22Rv1 (cell line): Measurements from ENCODE around the gene KDM2A.
"Not testable (repeated sequence)": the region's sequence is repeated elsewhere in the genome, so short reads cannot be mapped to it uniquely, and the experiment has no call there.

Source experiments
- H3K27ac ChIP-seq: fragments of 450-650 bp; 2 replicates; pipeline ENCODE4 v1.5.1; 2017
- ZFX ChIP-seq: fragments of 450-650 bp; IDR thresholded peaks from 2 replicates; pipeline ENCODE4 v1.6.1; 2017; ENCODE audit warnings: antibody characterized with exemption, borderline replicate concordance
- TF ChIP-seq, protein P1 (sequence below): fragments of 450-650 bp; IDR thresholded peaks from 2 replicates; pipeline ENCODE4 v1.5.1; 2017; ENCODE audit warnings: mild to moderate bottlenecking

Gene KDM2A

DNA sequence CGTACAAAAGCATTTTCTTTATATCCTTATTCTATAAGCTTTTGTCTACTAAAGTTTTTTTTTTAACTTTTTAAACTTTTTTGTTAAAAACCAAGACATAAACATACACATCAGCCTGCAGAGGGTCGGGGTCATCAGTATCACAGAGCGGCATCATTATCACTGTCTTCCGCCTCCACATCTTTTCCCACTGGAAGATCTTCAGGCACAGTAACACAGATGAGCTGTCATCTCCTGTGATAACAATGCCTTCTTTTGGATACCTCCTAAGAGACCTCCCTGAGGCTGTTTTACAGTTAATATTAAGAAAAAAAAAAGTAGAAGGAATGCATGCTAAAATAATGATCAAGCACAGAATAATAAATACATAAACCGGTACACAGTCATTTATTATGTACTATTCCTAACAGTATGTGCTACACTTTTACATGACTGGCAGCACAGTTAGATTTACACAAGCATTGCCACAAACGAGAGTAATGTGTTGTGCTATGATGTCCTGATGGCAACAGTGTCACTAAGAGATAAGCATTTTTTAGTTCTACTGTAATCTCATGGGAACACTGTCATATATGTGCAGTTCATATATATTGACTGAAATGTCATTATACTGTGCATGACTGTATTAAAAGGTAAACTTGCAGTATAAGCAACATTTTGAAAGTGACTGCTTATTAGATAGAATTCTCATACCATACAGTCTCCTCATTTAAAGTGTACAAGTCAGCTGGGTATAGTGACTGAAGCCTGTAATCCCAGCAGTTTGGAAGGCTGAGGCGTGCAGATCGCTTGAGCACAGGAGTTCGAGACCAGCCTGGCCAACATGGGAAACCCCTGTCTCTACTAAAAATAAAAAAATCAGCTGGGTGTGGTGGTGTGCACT lies 58.6 kb downstream of the KDM2A start:
- H3K27ac ChIP-seq, result no peak overlapping the region
- TF ChIP-seq, protein P1, sequence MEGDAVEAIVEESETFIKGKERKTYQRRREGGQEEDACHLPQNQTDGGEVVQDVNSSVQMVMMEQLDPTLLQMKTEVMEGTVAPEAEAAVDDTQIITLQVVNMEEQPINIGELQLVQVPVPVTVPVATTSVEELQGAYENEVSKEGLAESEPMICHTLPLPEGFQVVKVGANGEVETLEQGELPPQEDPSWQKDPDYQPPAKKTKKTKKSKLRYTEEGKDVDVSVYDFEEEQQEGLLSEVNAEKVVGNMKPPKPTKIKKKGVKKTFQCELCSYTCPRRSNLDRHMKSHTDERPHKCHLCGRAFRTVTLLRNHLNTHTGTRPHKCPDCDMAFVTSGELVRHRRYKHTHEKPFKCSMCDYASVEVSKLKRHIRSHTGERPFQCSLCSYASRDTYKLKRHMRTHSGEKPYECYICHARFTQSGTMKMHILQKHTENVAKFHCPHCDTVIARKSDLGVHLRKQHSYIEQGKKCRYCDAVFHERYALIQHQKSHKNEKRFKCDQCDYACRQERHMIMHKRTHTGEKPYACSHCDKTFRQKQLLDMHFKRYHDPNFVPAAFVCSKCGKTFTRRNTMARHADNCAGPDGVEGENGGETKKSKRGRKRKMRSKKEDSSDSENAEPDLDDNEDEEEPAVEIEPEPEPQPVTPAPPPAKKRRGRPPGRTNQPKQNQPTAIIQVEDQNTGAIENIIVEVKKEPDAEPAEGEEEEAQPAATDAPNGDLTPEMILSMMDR, result no peak
- TF ChIP-seq ZFX, result no peak

GRCh38 chr11:67178421-67178820 lies 59.4 kb downstream of the KDM2A start:
- TF ChIP-seq, protein P1, result no peak
- no peak overlapping the region for H3K27ac ChIP-seq

- TF ChIP-seq, protein P1, result no peak
- H3K27ac ChIP-seq, result no peak overlapping the region
Measured at GRCh38 chr11:67178878-67179277, 59.8 kb downstream of the KDM2A start.

- H3K27ac ChIP-seq, result no peak overlapping the region
- no peak for TF ChIP-seq ZFX
- TF ChIP-seq, protein P1, result no peak
Measured at GRCh38 chr11:67179892-67180490, 60.9 kb downstream of the KDM2A start.

- H3K27ac ChIP-seq, result no peak overlapping the region
- TF ChIP-seq, protein P1, result no peak
- TF ChIP-seq ZFX, result no peak
Measured at GRCh38 chr11:67194096-67194495, 75.0 kb downstream of the KDM2A start.

GRCh38 chr11:67195971-67196456 lies 77.0 kb downstream of the KDM2A start:
- no peak overlapping the region for H3K27ac ChIP-seq
- no peak for TF ChIP-seq ZFX
- TF ChIP-seq, protein P1, result no peak

DNA sequence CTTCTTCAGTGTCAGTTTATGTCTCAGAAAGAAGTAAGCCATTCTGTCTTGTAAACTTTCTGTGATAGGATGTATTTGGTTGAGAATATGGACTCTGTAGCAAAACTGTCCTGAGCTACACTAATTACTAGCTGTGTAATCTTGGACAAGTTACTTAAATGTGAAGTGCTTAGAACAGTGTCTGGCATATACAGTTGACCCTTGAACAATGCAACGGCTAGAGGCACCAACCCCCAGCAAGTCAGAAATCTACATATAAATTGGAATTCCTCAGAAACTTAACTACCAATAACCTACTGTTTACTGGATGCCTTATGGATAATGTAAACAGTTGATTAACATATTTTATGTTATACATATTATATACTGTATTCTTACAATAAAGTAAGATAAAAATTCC lies 78.5 kb downstream of the KDM2A start:
- H3K27ac ChIP-seq, result no peak overlapping the region
- TF ChIP-seq, protein P1, result no peak
- TF ChIP-seq ZFX, result no peak

- H3K27ac ChIP-seq, result not testable (repeated sequence)
Measured at GRCh38 chr11:67198781-67199180, 79.7 kb downstream of the KDM2A start.
